Vagina (tissue), 2 donors: Measurements from ENCODE around the gene GANC. TPM values are rescaled to one million over a fixed set of nuclear protein-coding genes. Genes with fewer than 3 reads are reported as not detected.

ENCODE experiments used
- DNase-seq, 2 donors: peaks; one replicate each; pipeline ENCODE4 v3.0.0-alpha.2; 2017; ENCODE audit errors: extremely low spot score in 2 of 2
- H3K27ac ChIP-seq: fragments of 200-600 bp; sonication (generic); one replicate; pipeline ENCODE4 v1.5.1; 2019
- H3K27me3 ChIP-seq: fragments of 200-600 bp; sonication (generic); one replicate; pipeline ENCODE4 v1.5.1; 2019
- H3K36me3 ChIP-seq, 2 donors: fragments of 200-600 bp; sonication (generic); one replicate each; pipeline ENCODE4 v1.5.1; 2017 to 2019
- H3K4me1 ChIP-seq: fragments of 200-600 bp; sonication (generic); one replicate; pipeline ENCODE4 v1.5.1; 2019
- H3K4me3 ChIP-seq, 2 donors: fragments of 200-600 bp; sonication (generic); 1 replicate in 1 of 2; 2 replicates in 1 of 2; pipeline ENCODE4 v1.5.1; 2016 to 2019
- H3K9me3 ChIP-seq: fragments of 200-600 bp; sonication (generic); one replicate; pipeline ENCODE4 v1.5.1; 2019
- POLR2A ChIP-seq, 2 donors: fragments of 450-650 bp; IDR thresholded peaks; one replicate each; pipeline ENCODE4 v1.6.1; 2017; ENCODE audit warnings: antibody characterized with exemption in 2 of 2, mild to moderate bottlenecking in 2 of 2, moderate library complexity in 2 of 2
- POLR2AphosphoS5 ChIP-seq, 2 donors: sonication (generic); formaldehyde crosslinking; IDR thresholded peaks; one replicate each; pipeline ENCODE4 v1.9.0; 2017; ENCODE audit warnings: antibody characterized with exemption in 2 of 2, mild to moderate bottlenecking in 2 of 2, low read depth in 1 of 2; ENCODE audit not compliant: insufficient read depth in 1 of 2
- intact Hi-C: fragments of 100-400 bp; cut with DNase I; formaldehyde crosslinking; loops from one replicate; pipeline ENCODE4 v1.15.1; 2023
- total RNA-seq: library from RNA; depleted of rRNA; stranded (reverse); fragments of >200 nt; gene quantifications from one replicate; pipeline ENCODE4 v1.2.3, GENCODE V29; 2016
- TF ChIP-seq, protein P1 (sequence below), 3 experiments: fragments of 450-650 bp in 2 of 3; fragments of 200-600 bp in 1 of 3; sonication (generic) in 1 of 3; IDR thresholded peaks; one replicate each; pipeline ENCODE4 v1.5.1; 2017 to 2019; ENCODE audit warnings: antibody characterized with exemption in 3 of 3, mild to moderate bottlenecking in 2 of 3, moderate library complexity in 2 of 3

The GANC gene
- total RNA-seq, 1 donor from 2014 or later: 23.1 TPM

DNA sequence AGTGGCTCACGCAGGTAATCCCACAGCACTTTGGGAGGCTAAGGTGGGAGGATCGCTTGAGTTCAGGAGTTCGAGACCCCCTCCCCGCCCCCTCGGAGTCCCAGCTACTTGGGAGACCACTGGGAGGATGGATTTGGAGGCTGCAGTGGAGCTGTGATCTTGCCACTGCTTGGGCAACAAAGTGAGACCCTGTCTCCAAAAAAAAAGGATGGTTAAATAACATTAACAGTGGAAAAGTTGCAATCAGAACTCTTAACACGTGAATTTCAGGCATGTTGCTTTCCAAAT, 1.6 kb downstream of the GANC start:
- H3K27ac ChIP-seq: peak overlapping the region; percentile 94
- no peak for DNase-seq
- TF ChIP-seq, protein P1, sequence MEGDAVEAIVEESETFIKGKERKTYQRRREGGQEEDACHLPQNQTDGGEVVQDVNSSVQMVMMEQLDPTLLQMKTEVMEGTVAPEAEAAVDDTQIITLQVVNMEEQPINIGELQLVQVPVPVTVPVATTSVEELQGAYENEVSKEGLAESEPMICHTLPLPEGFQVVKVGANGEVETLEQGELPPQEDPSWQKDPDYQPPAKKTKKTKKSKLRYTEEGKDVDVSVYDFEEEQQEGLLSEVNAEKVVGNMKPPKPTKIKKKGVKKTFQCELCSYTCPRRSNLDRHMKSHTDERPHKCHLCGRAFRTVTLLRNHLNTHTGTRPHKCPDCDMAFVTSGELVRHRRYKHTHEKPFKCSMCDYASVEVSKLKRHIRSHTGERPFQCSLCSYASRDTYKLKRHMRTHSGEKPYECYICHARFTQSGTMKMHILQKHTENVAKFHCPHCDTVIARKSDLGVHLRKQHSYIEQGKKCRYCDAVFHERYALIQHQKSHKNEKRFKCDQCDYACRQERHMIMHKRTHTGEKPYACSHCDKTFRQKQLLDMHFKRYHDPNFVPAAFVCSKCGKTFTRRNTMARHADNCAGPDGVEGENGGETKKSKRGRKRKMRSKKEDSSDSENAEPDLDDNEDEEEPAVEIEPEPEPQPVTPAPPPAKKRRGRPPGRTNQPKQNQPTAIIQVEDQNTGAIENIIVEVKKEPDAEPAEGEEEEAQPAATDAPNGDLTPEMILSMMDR (IDR thresholded peaks at IDR 0.05): no peak
- no peak for TF ChIP-seq POLR2A (IDR thresholded peaks at IDR 0.05)
- no peak for TF ChIP-seq POLR2AphosphoS5 (IDR thresholded peaks at IDR 0.05; ENCODE audit: insufficient read depth in 1 of 2, low read depth in 1 of 2)
- H3K4me1 ChIP-seq: peaks cover 48% of the 10 kb centered on the region
- H3K36me3 ChIP-seq: peaks cover 0 to 12% of the 10 kb centered on the region in 2 donors
- intact Hi-C loops: no loop called here
- H3K27me3 ChIP-seq: no peaks in the 10 kb centered on the region
- no peaks in the 10 kb centered on the region for H3K9me3 ChIP-seq
- H3K4me3 ChIP-seq: peak overlapping the region; percentile 64 to 71

DNA sequence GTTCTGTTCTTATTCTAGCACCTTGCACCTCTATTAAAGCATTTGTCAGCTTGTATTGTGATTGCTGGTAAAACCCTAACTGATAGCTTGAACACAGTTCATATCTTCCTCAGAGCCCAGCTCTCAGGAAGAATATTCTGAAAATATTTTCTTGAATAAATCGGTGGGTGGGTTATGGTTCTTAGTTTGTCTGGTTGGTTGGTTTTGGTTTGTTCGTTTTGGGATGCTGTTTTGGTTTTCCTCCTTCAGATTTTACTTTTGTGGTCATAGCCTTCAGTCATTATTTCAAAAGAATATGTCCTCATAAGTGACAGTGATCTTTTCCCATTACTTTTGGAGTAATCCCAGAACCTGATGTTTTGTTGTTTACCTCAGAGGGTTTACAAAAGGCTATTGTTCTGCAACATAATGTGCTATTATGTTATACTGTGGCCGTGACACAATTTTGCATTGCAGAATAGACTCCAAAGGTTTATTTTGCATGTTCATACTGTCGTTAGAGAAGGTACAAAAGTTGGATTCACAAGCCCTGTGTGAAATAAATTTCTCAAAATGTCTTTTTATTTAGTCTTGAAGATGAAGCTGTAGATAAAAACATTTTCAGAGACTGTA, 2.9 kb downstream of the GANC start:
- intact Hi-C loops: no loop called here
- no peaks in the 10 kb centered on the region for H3K27me3 ChIP-seq
- peak overlapping the region in 1 of 2 donors; percentile 71 for H3K4me3 ChIP-seq

DNA sequence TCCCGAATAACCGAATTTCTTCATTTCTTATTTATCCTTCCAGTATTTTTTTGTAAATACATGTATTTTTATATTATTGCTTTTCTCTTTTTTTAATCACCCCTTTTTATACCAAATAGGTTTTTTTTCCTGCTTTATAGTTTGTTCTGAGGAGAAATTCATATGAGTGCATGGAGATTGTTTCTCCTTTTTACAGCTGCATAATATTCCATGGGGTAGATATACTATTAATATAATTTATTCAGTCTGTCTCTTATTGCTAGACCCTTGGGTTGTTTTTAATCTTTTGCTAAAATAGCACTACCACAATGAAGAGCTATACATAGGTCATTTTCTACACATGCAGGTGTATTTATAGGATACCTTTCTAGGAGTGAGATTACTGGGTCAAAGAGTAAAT, 3.8 kb downstream of the GANC start:
- Histone ChIP-seq H3K4me3 (no peak overlapping the region), H3K36me3 (peaks cover 0 to 24% of the 10 kb centered on the region in 2 donors), H3K4me1 (peaks cover 30% of the 10 kb centered on the region), H3K27ac (no peak overlapping the region), H3K9me3 (no peaks in the 10 kb centered on the region), H3K27me3 (no peaks in the 10 kb centered on the region)
- intact Hi-C loops: no loop called here
- no peak for DNase-seq
- TF ChIP-seq, protein P1 (IDR thresholded peaks at IDR 0.05): no peak
- TF ChIP-seq POLR2AphosphoS5 (IDR thresholded peaks at IDR 0.05; ENCODE audit: insufficient read depth in 1 of 2, low read depth in 1 of 2): no peak
- TF ChIP-seq POLR2A (IDR thresholded peaks at IDR 0.05): no peak

More for the DNA sequence above, 2.9 kb downstream of the GANC start:
- TF ChIP-seq POLR2A (IDR thresholded peaks at IDR 0.05) (no peak), POLR2AphosphoS5 (IDR thresholded peaks at IDR 0.05; ENCODE audit: insufficient read depth in 1 of 2, low read depth in 1 of 2) (no peak)
- TF ChIP-seq, protein P1 (IDR thresholded peaks at IDR 0.05): no peak
- peak overlapping the region; percentile 94 for H3K27ac ChIP-seq
- no peaks in the 10 kb centered on the region for H3K9me3 ChIP-seq
- H3K4me1 ChIP-seq: peaks cover 38% of the 10 kb centered on the region
- no peak for DNase-seq
- peaks cover 0 to 20% of the 10 kb centered on the region in 2 donors for H3K36me3 ChIP-seq

DNA sequence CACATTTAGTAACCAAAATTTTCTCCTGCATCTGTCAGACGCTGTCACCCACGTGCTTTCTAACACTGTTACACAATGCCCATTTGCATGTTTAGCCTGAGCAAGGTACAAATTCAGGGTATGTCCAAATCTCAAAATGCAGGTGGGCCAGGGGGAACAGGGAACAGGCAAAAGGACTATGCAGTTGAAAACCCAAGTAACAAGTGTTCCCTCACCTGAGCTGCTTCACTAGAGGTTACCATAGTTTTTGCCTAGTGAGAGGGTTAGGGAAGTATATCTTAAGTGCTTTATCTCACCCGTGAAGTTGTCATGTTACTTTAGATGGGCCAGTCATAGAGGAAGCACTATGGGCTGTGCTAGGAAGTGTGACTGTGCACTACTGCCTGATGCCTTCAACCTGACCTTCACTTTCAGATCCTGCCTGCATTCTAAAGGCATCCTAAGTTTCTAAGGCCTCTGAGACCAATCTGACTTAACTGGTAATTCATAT, 6.3 kb downstream of the GANC start:
- H3K4me1 ChIP-seq: peaks cover 23% of the 10 kb centered on the region
- H3K36me3 ChIP-seq: peaks cover 0 to 32% of the 10 kb centered on the region in 2 donors
- H3K27ac ChIP-seq: no peak overlapping the region
- no peaks in the 10 kb centered on the region for H3K9me3 ChIP-seq
- TF ChIP-seq POLR2A (IDR thresholded peaks at IDR 0.05) (no peak), POLR2AphosphoS5 (IDR thresholded peaks at IDR 0.05; ENCODE audit: insufficient read depth in 1 of 2, low read depth in 1 of 2) (no peak)
- TF ChIP-seq, protein P1 (IDR thresholded peaks at IDR 0.05): no peak
- no peak overlapping the region for H3K4me3 ChIP-seq
- DNase-seq: no peak
- intact Hi-C loops: no loop called here
- no peaks in the 10 kb centered on the region for H3K27me3 ChIP-seq

DNA sequence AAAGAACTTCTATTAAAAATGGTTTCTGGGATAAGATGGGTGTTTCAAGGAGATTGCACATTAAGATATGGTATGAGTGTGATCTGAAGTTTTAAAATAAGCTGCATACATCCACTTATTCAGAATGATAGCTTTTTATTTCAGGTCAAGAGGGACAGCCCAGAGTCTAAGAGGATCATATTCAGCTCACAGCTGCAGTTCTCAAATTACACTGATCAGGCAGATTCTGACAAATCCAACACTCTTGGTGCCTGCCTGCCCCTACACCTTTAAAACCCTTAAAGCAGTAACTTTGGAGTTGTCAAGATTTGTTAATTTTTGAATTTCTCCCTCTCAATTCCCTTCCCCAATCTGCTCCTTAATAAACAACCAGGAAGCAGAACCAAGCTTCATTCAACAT, 9.3 kb downstream of the GANC start:
- Histone ChIP-seq H3K27ac (no peak overlapping the region), H3K36me3 (peaks cover 0 to 35% of the 10 kb centered on the region in 2 donors), H3K4me3 (no peak overlapping the region), H3K4me1 (no peaks in the 10 kb centered on the region), H3K27me3 (no peaks in the 10 kb centered on the region), H3K9me3 (no peaks in the 10 kb centered on the region)
- DNase-seq: no peak
- intact Hi-C loops: no loop called here
- TF ChIP-seq, protein P1 (IDR thresholded peaks at IDR 0.05): no peak
- TF ChIP-seq POLR2AphosphoS5 (IDR thresholded peaks at IDR 0.05; ENCODE audit: insufficient read depth in 1 of 2, low read depth in 1 of 2) (no peak), POLR2A (IDR thresholded peaks at IDR 0.05) (no peak)
